ENCODE measurements around the gene KPNB1. TPM values are rescaled to one million over a fixed set of nuclear protein-coding genes. Genes with fewer than 3 reads are reported as not detected.

KPNB1 gene
- total and polyA plus RNA-seq, 2 of the 8 experiments (the other 6 are each of a cell fraction or from before 2014, with no cell fraction given): 171 to 625 TPM

GRCh38 chr17:47684025-47684424 is 34.3 kb downstream of the KPNB1 start:
- CTCF ChIA-PET (ENCODE audit: partially characterized antibody): interaction anchor here (0.6 to 2.0 kb wide), 7 partner anchors 9 to 1472 kb away, joined by 3 to 8 read pairs (median 3); no protein-coding TSS in a partner anchor

More at GRCh38 chr17:47684025-47684424, 34.3 kb downstream of the KPNB1 start:
- Histone ChIP-seq H3K27me3 (replicated peaks in 1 of 4; ENCODE audit: control insufficient read depth in 3 of 4, extremely low read depth in 1 of 4, insufficient read depth in 3 of 4, low read length in 3 of 4) (no peaks in the 10 kb centered on the region), H3K23me2 (ENCODE audit: low read depth, low read length) (no peaks in the 10 kb centered on the region), H2BK12ac (ENCODE audit: low read depth, low read length) (no peak overlapping the region), H4K91ac (replicated peaks; ENCODE audit: insufficient read length, low read length) (no peak overlapping the region), H3K14ac (ENCODE audit: insufficient read length) (no peak overlapping the region), H3K27ac (ENCODE audit: low read depth, low read length) (no peak overlapping the region), H3K4ac (replicated peaks; ENCODE audit: insufficient read length, low read depth, low read length) (no peak overlapping the region), H4K8ac (ENCODE audit: extremely low read depth, insufficient read depth, low read length) (no peak overlapping the region), H2BK20ac (ENCODE audit: low read length) (no peak overlapping the region), H3K79me2 (ENCODE audit: control insufficient read depth in 1 of 2, insufficient read depth in 2 of 2, low read length in 2 of 2) (no peaks in the 10 kb centered on the region), H2BK5ac (ENCODE audit: low read depth, low read length) (no peak overlapping the region), H3K79me1 (ENCODE audit: low read depth, low read length) (no peaks in the 10 kb centered on the region), H3K4me2 (ENCODE audit: insufficient read depth in 1 of 2, low read depth in 2 of 2, low read length in 2 of 2) (no peak overlapping the region), H4K20me1 (replicated peaks in 1 of 2; ENCODE audit: control insufficient read depth in 1 of 2, insufficient read depth in 2 of 2, low read length in 2 of 2) (peaks cover 0 to 7% of the 10 kb centered on the region in 2 experiments), H2BK15ac (ENCODE audit: low read length) (no peak overlapping the region), H3K23ac (ENCODE audit: insufficient read length) (no peak overlapping the region), H3K4me3 (ENCODE audit: extremely low read depth in 1 of 4, insufficient read depth in 2 of 4, low read depth in 3 of 4, low read length in 4 of 4) (no peak overlapping the region), H3K9ac (replicated peaks in 1 of 4; ENCODE audit: extremely low read depth in 1 of 4, low read depth in 3 of 4, low read length in 3 of 4) (no peak overlapping the region), H2BK120ac (replicated peaks; ENCODE audit: low read depth, low read length) (no peak overlapping the region), H3K18ac (ENCODE audit: extremely low read depth, low read length) (no peak overlapping the region), H3K9me3 (ENCODE audit: insufficient read depth in 2 of 2, low read depth in 1 of 2, low read length in 1 of 2) (no peaks in the 10 kb centered on the region), H2AK5ac (ENCODE audit: low read depth, low read length) (no peak overlapping the region), H3K36me3 (ENCODE audit: control insufficient read depth in 2 of 4, insufficient read depth in 4 of 4, low read length in 3 of 4) (peaks cover 30 to 64% (median 44%) of the 10 kb centered on the region in 4 experiments), H3K56ac (replicated peaks; ENCODE audit: insufficient read length, low read depth, low read length) (no peak overlapping the region), H2AFZ (ENCODE audit: low read length) (no peak overlapping the region), H4K5ac (ENCODE audit: insufficient read length, low read depth, low read length) (no peak overlapping the region), H3K4me1 (replicated peaks in 1 of 4; ENCODE audit: control insufficient read depth in 3 of 4, insufficient read depth in 4 of 4, low read length in 3 of 4) (peaks cover 2 to 11% (median 5%) of the 10 kb centered on the region in 4 experiments; a peak in 5 of 7 replicates)
- 93% methylated on average over 4 of the region's 4 CpGs; no CpG with 5 or more reads in 1 of the 2 experiments for WGBS, 2 experiments (ENCODE audit: extremely low coverage in 1 of 2, insufficient coverage in 1 of 2, insufficient read length in 1 of 2, insufficient replicate concordance in 2 of 2, low coverage in 1 of 2, low lambda C conversion rate in 2 of 2, missing lambda C conversion rate in 1 of 2)
- TF ChIP-seq POLR2AphosphoS5 (IDR thresholded peaks at IDR 0.05; ENCODE audit: low read depth, low read length) (peak; percentile 63; the same call in 1 of the 2 replicates), GABPA (IDR thresholded peaks at IDR 0.05; ENCODE audit: borderline replicate concordance, insufficient read depth, low read length) (no peak)
- FAIRE-seq (no peak), DNase-seq (ENCODE audit: low read depth in 1 of 2, low spot score in 2 of 2) (no peak)
- POLR2A ChIA-PET (ENCODE audit: partially characterized antibody): interaction anchor here (0.6 to 46.3 kb wide), 9 partner anchors 2 to 1816 kb away, joined by 3 to 1575 read pairs (median 4); partner anchors contain the start of genes KPNB1 and TBKBP1
